WTC11 (cell line): Measurements from ENCODE around the gene GAST. TPM values are rescaled to one million over a fixed set of nuclear protein-coding genes. Genes with fewer than 3 reads are reported as not detected.

Experiments
- AR ChIP-seq: fragments of 250-450 bp; sonication (Bioruptor Pico); IDR thresholded peaks from 2 replicates; pipeline ENCODE4 v1.9.0; 2021; ENCODE audit warnings: mild to moderate bottlenecking
- ERG ChIP-seq: fragments of 250-450 bp; sonication (Bioruptor Pico); IDR thresholded peaks from 2 replicates; pipeline ENCODE4 v1.8.0; 2021; ENCODE audit warnings: mild to moderate bottlenecking
- ETV6 ChIP-seq: sonication (generic); formaldehyde crosslinking; IDR thresholded peaks from 2 replicates; pipeline ENCODE4 v1.8.1; 2022; ENCODE audit warnings: mild to moderate bottlenecking, missing genetic modification reagents
- FOXP4 ChIP-seq: sonication (generic); formaldehyde crosslinking; IDR thresholded peaks from 2 replicates; pipeline ENCODE4 v1.8.0; 2022; ENCODE audit warnings: mild to moderate bottlenecking, missing genetic modification reagents
- GRHL2 ChIP-seq: fragments of 250-450 bp; sonication (Bioruptor Pico); IDR thresholded peaks from 2 replicates; pipeline ENCODE4 v1.8.0; 2022; ENCODE audit warnings: mild to moderate bottlenecking, moderate library complexity; ENCODE audit not compliant: insufficient replicate concordance, severe bottlenecking
- JAZF1 ChIP-seq: fragments of 250-450 bp; sonication (Bioruptor Pico); IDR thresholded peaks from 2 replicates; pipeline ENCODE4 v1.9.0; 2021; ENCODE audit warnings: moderate library complexity, mild to moderate bottlenecking, inconsistent platforms
- KAT7 ChIP-seq: sonication (generic); formaldehyde crosslinking; IDR thresholded peaks from 2 replicates; pipeline ENCODE4 v1.8.1; 2023; ENCODE audit warnings: missing genetic modification reagents, mild to moderate bottlenecking, borderline replicate concordance
- MAX ChIP-seq: sonication (generic); formaldehyde crosslinking; IDR thresholded peaks from 2 replicates; pipeline ENCODE4 v1.8.0; 2022; ENCODE audit warnings: mild to moderate bottlenecking, missing genetic modification reagents
- NFATC4 ChIP-seq: fragments of 250-450 bp; sonication (Bioruptor Pico); IDR thresholded peaks from 2 replicates; pipeline ENCODE4 v1.9.0; 2021; ENCODE audit warnings: mild to moderate bottlenecking
- NFYB ChIP-seq: sonication (generic); formaldehyde crosslinking; conservative IDR thresholded peaks from 2 replicates; pipeline ENCODE4 v1.8.0; 2022; ENCODE audit warnings: low read depth, missing genetic modification reagents
- OVOL2 ChIP-seq: fragments of 250-450 bp; sonication (Bioruptor Pico); IDR thresholded peaks from 2 replicates; pipeline ENCODE4 v1.9.0; 2021; ENCODE audit warnings: mild to moderate bottlenecking, borderline replicate concordance
- RORB ChIP-seq: fragments of 250-450 bp; sonication (Bioruptor Pico); IDR thresholded peaks from 2 replicates; pipeline ENCODE4 v1.9.0; 2021; ENCODE audit warnings: mild to moderate bottlenecking
- SMAD4 ChIP-seq: sonication (generic); formaldehyde crosslinking; IDR thresholded peaks from 2 replicates; pipeline ENCODE4 v1.8.0; 2022; ENCODE audit warnings: mild to moderate bottlenecking, missing genetic modification reagents
- SOX15 ChIP-seq: fragments of 250-450 bp; sonication (Bioruptor Pico); IDR thresholded peaks from 2 replicates; pipeline ENCODE4 v1.9.0; 2021; ENCODE audit warnings: mild to moderate bottlenecking
- SP1 ChIP-seq: sonication (generic); formaldehyde crosslinking; conservative IDR thresholded peaks from 2 replicates; pipeline ENCODE4 v1.8.1; 2022; ENCODE audit warnings: missing genetic modification reagents
- STAT6 ChIP-seq: sonication (generic); formaldehyde crosslinking; conservative IDR thresholded peaks from 2 replicates; pipeline ENCODE4 v1.8.1; 2023; ENCODE audit warnings: mild to moderate bottlenecking, low read depth, missing genetic modification reagents, moderate library complexity
- USF2 ChIP-seq: sonication (generic); formaldehyde crosslinking; IDR thresholded peaks from 2 replicates; pipeline ENCODE4 v1.8.1; 2023; ENCODE audit warnings: mild to moderate bottlenecking, missing genetic modification reagents, moderate library complexity
- ZBTB21 ChIP-seq: sonication (generic); formaldehyde crosslinking; IDR thresholded peaks from 2 replicates; pipeline ENCODE4 v1.8.1; 2023; ENCODE audit warnings: mild to moderate bottlenecking, missing genetic modification reagents, borderline replicate concordance
- ZNF219 ChIP-seq: sonication (generic); formaldehyde crosslinking; IDR thresholded peaks from 2 replicates; pipeline ENCODE4 v1.8.0; 2023; ENCODE audit warnings: missing genetic modification reagents, mild to moderate bottlenecking, borderline replicate concordance
- ZNF281 ChIP-seq: sonication (generic); formaldehyde crosslinking; IDR thresholded peaks from 2 replicates; pipeline ENCODE4 v1.8.0; 2023; ENCODE audit warnings: mild to moderate bottlenecking, missing genetic modification reagents
- ZNF317 ChIP-seq: sonication (generic); formaldehyde crosslinking; IDR thresholded peaks from 2 replicates; pipeline ENCODE4 v1.8.1; 2023; ENCODE audit warnings: low read depth, mild to moderate bottlenecking, moderate library complexity, missing genetic modification reagents, borderline replicate concordance
- ZNF512 ChIP-seq: sonication (generic); formaldehyde crosslinking; IDR thresholded peaks from 2 replicates; pipeline ENCODE4 v1.8.1; 2022; ENCODE audit warnings: missing genetic modification reagents, borderline replicate concordance
- ZNF671 ChIP-seq: fragments of 250-450 bp; sonication (Bioruptor Pico); IDR thresholded peaks from 2 replicates; pipeline ENCODE4 v1.8.0; 2021; ENCODE audit warnings: mild to moderate bottlenecking
- total RNA-seq: library from RNA; stranded (reverse); gene quantifications from 3 replicates; pipeline ENCODE4 v1.2.3, GENCODE V29; 2021

Gene GAST
- total RNA-seq, 1 experiment from 2014 or later, result not detected

GRCh38 chr17:41688641-41689496 lies 23.3 kb upstream of the GAST start, which contains the start of gene EIF1 (continued):
- TF ChIP-seq ZNF317 (CRISPR knock-in tag) (0 out of 2 replicates have a peak, but pooled peaks have one; percentile 21), USF2 (CRISPR knock-in tag) (no peak), MAX (CRISPR knock-in tag) (no peak), STAT6 (CRISPR knock-in tag) (no peak), ERG (CRISPR knock-in tag) (peak; percentile 49; the same call in 1 of the 2 replicates), NFATC4 (peak; percentile 72; the same call in 1 of the 2 replicates), SOX15 (CRISPR knock-in tag) (no peak), JAZF1 (CRISPR knock-in tag) (no peak), FOXP4 (peak; percentile 72), ZNF671 (CRISPR knock-in tag) (peak; percentile 72), NFYB (CRISPR knock-in tag) (peak; percentile 89), ETV6 (CRISPR knock-in tag) (peak; percentile 95), AR (CRISPR knock-in tag) (peak; percentile 92), OVOL2 (CRISPR knock-in tag) (no peak; the same call in 1 of the 2 replicates), ZBTB21 (CRISPR knock-in tag) (peak; percentile 94), ZNF512 (no peak), GRHL2 (CRISPR knock-in tag) (no peak), ZNF281 (CRISPR knock-in tag) (peak; percentile 58; the same call in 1 of the 2 replicates), SMAD4 (CRISPR knock-in tag) (peak; percentile 55; the same call in 1 of the 2 replicates), ZNF219 (no peak; the same call in 1 of the 2 replicates), SP1 (CRISPR knock-in tag) (peak; percentile 97), RORB (CRISPR knock-in tag) (peak; percentile 89; the same call in 1 of the 2 replicates), KAT7 (0 out of 2 replicates have a peak, but pooled peaks have one; percentile 65)
